Fibroblast of mammary gland (primary cell): ENCODE data around the gene COL24A1.

ENCODE experiments used
- DNase-seq: peaks from one replicate; pipeline ENCODE4 v3.0.0-alpha.2; 2010; ENCODE audit warnings: low read depth
- H3K4me3 ChIP-seq: 2 replicates; pipeline ENCODE4 v1.5.1; 2011; ENCODE audit warnings: low read depth, mild to moderate bottlenecking, low read length, moderate library complexity; ENCODE audit not compliant: control insufficient read depth
- TF ChIP-seq, protein P1 (sequence below): conservative IDR thresholded peaks from 2 replicates; pipeline ENCODE4 v1.5.1; 2011; ENCODE audit warnings: low read depth, low read length, inconsistent platforms; ENCODE audit not compliant: control insufficient read depth, insufficient read depth

The COL24A1 gene

DNA sequence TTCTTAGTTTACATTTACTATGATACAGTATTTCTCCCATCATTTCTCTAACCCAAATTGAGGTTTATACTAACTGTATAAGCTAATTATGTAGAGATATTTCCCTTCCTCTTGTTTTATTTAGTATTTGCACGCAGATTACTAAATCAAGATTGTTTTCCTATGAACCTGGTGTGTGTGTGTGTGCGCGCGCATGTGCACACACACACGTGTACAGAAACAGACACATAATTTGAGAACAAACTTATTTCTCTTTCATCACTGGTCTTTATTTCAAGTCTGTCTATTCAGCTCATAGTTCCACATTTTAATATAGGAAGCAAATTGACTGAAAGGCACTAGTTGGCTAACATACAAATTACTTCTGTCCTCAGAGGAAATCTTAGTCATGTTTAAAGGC lies 19.7 kb upstream of the COL24A1 start:
- no peak overlapping the region for H3K4me3 ChIP-seq
- DNase-seq: no peak
- TF ChIP-seq, protein P1, sequence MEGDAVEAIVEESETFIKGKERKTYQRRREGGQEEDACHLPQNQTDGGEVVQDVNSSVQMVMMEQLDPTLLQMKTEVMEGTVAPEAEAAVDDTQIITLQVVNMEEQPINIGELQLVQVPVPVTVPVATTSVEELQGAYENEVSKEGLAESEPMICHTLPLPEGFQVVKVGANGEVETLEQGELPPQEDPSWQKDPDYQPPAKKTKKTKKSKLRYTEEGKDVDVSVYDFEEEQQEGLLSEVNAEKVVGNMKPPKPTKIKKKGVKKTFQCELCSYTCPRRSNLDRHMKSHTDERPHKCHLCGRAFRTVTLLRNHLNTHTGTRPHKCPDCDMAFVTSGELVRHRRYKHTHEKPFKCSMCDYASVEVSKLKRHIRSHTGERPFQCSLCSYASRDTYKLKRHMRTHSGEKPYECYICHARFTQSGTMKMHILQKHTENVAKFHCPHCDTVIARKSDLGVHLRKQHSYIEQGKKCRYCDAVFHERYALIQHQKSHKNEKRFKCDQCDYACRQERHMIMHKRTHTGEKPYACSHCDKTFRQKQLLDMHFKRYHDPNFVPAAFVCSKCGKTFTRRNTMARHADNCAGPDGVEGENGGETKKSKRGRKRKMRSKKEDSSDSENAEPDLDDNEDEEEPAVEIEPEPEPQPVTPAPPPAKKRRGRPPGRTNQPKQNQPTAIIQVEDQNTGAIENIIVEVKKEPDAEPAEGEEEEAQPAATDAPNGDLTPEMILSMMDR: no peak

DNA sequence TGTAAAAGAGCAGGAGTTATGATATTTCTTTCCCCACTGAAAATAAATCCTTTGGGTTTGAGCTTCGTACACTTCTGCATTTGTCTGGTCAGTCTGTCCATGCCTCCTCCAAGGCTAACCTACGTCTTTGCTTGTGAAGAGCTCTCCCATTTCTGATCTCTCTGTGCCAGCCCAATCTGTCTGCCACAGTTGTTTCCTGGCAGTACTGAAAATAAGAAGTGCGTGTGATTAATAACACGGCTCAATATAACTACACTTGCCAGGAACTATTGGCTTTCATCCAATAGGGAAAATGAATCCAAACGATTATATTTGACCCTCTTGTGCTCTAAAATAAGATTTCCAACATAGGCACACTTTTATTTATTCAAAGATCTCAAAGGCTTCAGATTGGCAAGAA lies 19.2 kb upstream of the COL24A1 start:
- no peak overlapping the region for H3K4me3 ChIP-seq
- DNase-seq: no peak
- TF ChIP-seq, protein P1: no peak

GRCh38 chr1:86169625-86170024 lies 13.1 kb upstream of the COL24A1 start:
- TF ChIP-seq, protein P1: peak; percentile 18
- no peak overlapping the region for H3K4me3 ChIP-seq
- DNase-seq: peak; percentile 7

DNA sequence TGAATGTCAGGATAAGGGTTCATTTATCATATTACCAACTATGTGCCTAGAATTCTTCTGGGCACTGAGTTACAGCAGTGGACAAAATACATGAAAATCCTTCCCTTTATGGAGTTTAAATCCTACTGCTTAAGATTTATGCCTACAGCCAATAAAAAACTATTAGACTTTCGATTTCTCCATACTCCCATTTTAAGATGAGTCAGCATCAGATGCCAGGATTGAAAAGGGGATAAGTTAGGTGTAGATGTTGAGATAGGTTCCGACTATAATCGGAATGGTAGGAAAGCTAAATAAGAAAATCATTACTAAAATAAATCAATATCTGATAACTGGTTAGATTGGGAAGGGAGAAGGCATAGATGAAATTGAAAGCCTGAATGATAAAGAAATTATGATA lies 3.2 kb upstream of the COL24A1 start:
- TF ChIP-seq, protein P1: no peak
- no peak overlapping the region for H3K4me3 ChIP-seq
- DNase-seq: no peak

DNA sequence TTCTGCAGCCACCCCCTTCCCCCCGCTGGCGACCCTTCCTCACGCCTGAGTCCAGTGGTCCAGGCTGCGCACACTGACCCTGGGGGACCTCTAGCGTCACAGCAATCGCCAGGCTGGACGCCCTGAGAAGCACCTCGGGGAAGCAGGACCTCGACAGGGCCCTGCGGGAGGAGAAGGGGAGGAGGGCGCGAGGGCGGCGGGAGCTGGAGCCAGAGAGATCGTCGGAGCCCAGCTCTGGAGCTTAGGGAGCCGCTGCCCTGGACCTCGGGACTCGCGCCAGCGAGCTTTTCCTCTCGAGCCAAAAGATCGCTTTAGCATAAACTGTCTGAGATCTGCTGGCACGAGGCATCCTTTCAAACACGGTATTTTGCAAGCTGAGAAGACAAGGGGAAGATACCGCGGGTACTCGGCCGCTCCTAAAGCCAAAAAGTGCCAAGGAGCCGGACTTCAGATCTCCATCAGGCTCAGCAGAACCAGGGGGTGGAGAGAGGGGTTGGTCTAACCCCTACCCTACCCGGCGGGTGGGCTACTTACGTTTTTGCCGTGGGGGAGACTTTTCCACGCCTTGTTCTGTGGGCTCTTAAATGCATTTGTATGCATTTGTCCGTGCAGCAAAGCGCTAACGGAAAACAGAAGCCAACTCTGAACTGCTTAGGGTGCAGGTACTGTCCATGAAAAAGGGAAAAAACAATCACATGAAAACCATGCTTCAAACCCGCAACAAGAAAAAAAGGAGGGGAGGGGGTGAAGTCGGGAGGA lies 586 bp downstream of the COL24A1 start:
- TF ChIP-seq, protein P1: no peak
- DNase-seq: peak; percentile 43
- peak overlapping the region; percentile 38 for H3K4me3 ChIP-seq

DNA sequence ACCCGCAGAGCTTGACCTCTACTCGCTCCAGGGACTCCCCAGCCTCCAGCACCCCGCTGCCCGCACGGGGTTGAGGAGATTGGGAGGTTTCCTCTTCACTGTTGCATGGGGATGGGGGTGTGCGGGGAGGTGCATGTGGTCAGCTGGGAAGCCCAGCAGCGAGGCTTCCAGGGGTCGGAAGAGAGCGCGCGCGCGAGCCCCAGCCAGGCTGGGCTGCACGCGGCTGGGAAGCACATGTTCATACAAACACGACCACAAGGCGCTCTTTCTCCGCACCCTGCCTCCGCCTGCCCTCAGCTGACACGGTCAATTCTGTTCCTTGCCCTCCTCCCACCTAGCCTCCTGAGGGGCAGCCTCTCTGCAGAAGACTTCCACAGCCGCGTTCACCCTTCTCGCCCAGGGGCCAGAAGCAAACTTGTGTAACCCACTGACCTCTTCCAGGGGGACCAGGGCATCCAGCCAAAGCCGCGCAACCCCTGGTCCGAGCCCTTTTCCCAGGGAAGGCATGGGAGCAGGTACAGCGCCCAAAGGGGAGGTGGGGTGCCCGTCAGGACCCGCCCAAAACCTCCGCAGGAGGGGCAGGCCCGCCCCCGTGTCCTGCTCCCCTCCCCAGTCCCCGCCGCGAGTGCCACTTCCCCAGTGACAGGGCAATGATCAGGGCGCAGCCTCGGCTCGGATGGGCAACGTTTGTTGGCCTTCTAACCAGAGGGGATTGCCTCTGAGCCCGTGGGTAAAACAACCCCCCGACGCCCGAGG lies 1.3 kb downstream of the COL24A1 start:
- DNase-seq: peak; percentile 25
- H3K4me3 ChIP-seq: peak overlapping the region; percentile 38
- TF ChIP-seq, protein P1: no peak
